Measurements from ENCODE around the gene ZNF552. TPM values are rescaled to one million over a fixed set of nuclear protein-coding genes. Genes with fewer than 3 reads are reported as not detected.

The ZNF552 gene
- total and polyA plus RNA-seq, 4 experiments from 2014 or later, result 5.5 to 21.0 (median 13.6) TPM

DNA sequence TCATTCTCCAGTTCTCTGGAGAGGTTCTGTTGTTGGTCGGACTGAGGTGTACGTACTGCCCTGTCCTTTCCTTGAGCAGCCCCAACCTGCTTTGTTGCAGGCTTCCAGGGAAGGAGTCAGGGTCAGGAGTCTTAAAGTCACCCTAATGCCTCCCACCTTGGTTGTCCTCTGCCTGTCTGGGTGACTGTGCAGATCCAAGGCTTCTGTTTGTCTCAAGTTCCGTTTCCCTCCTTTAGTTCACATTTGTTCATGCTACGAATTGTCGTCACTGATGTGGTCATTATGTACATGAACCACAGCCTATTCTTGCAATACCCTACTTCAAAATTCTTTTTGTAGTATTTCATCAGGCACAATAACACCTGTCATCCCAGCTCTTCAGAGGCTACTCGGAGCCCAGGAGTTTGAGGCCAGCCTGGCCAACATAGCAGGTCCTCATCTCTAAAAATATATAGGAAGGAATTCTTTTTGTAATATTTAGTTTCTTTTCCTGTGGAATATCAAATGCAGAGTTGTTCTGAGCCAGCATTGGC is 37.9 kb downstream of the ZNF552 start:
- Mint-ChIP-seq H3K4me1 (peaks cover 9 to 26% (median 19%) of the 10 kb centered on the region in 4 donors), H3K9me3 (peaks cover 5 to 96% (median 82%) of the 10 kb centered on the region in 8 donors), H3K36me3 (peaks cover 87 to 90% of the 10 kb centered on the region in 2 donors), H3K27me3 (no peaks in the 10 kb centered on the region), H3K4me3 (peak overlapping the region in 3 of 8 donors; percentile 20 to 44 (median 34)), H3K27ac (peak overlapping the region in 1 of 7 donors; percentile 14)
- POLR2A ChIA-PET (ENCODE audit: partially characterized antibody), result no interaction called here
- Histone ChIP-seq H3K4me1 (ENCODE audit: insufficient read depth, low read length) (no peaks in the 10 kb centered on the region), H3K27me3 (ENCODE audit: insufficient read depth, low read length) (no peaks in the 10 kb centered on the region), H3K4me3 (ENCODE audit: low read length in 2 of 2) (no peak overlapping the region), H3K9me3 (ENCODE audit: control insufficient read depth in 1 of 2, low read length in 2 of 2) (peaks cover 13 to 58% of the 10 kb centered on the region in 2 donors), H3K36me3 (ENCODE audit: insufficient read depth, low read length) (peaks cover 58% of the 10 kb centered on the region), H3K27ac (ENCODE audit: low read depth, low read length) (no peak overlapping the region)
- DNase-seq, result no peak
- CTCF ChIA-PET (ENCODE audit: partially characterized antibody), result no interaction called here
- intact Hi-C loops (cut with micrococcal nuclease), result no loop called here

DNA sequence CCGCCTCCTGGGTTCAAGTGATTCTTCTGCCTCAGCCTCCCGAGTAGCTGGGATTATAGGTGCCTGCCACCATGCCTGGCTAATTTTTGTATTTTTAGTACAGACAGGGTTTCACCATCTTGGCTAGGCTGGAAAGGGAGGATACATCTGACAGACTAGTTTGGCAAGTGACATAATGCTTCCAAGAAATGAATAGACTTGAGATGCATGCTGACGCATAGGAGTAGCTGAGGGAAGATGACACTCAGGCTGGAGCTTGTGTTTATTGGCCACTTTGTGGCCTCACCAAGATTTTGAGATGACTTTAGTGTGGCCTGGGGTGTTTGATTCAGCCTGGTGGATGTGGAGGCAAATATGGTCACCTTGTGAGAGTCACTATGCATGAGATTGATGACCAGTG is 41.2 kb downstream of the ZNF552 start:
- H3K4me3 Mint-ChIP-seq, result peak overlapping the region in 4 of 8 donors; percentile 17 to 66 (median 50)
- Histone ChIP-seq H3K4me3 (ENCODE audit: low read length in 2 of 2) (no peak overlapping the region), H3K27me3 (ENCODE audit: insufficient read depth, low read length) (no peaks in the 10 kb centered on the region), H3K27ac (ENCODE audit: low read depth, low read length) (no peak overlapping the region), H3K36me3 (ENCODE audit: insufficient read depth, low read length) (peaks cover 40% of the 10 kb centered on the region), H3K4me1 (ENCODE audit: insufficient read depth, low read length) (peaks cover 20% of the 10 kb centered on the region), H3K9me3 (ENCODE audit: control insufficient read depth in 1 of 2, low read length in 2 of 2) (peaks cover 0 to 28% of the 10 kb centered on the region in 2 donors)
- H3K36me3 Mint-ChIP-seq, result peaks cover 73 to 79% of the 10 kb centered on the region in 2 donors
- no peaks in the 10 kb centered on the region for H3K27me3 Mint-ChIP-seq
- ChIA-PET CTCF (ENCODE audit: partially characterized antibody) (no interaction called here), POLR2A (ENCODE audit: partially characterized antibody) (no interaction called here)
- no peak for DNase-seq
- intact Hi-C loops (cut with micrococcal nuclease), result no loop called here
- H3K27ac Mint-ChIP-seq, result peak overlapping the region in 4 of 7 donors; percentile 13 to 71 (median 66)
- peaks cover 23 to 49% (median 40%) of the 10 kb centered on the region in 4 donors for H3K4me1 Mint-ChIP-seq
- peaks cover 6 to 79% (median 67%) of the 10 kb centered on the region in 8 donors for H3K9me3 Mint-ChIP-seq

DNA sequence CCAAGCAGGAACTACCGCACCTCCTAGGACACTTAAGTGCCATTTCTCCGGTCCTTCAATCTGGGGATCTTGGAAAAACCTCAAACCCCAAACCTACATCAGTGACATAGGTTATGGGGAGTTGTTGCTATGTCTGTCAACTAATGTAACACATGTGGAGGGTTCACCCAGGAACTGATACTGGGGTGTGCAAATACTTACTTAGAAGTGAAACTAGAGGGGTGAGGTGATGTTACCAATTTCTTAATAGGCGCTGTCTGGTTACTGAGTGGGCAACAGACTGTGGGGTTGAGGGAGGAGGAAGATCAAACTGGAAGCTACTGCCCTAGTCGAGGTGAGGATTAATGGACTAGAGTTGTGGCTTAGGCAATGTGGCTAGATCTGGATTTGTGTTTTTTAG is 43.3 kb downstream of the ZNF552 start:
- POLR2A ChIA-PET (ENCODE audit: partially characterized antibody), result interaction anchor here (1.3 kb wide), 1 partner anchor 10 kb away, joined by 3 read pairs; no protein-coding TSS in a partner anchor
- intact Hi-C loops (cut with micrococcal nuclease), result no loop called here
- peak overlapping the region in 4 of 7 donors; percentile 2 to 81 (median 43) for H3K27ac Mint-ChIP-seq
- Histone ChIP-seq H3K27ac (ENCODE audit: low read depth, low read length) (no peak overlapping the region), H3K36me3 (ENCODE audit: insufficient read depth, low read length) (peaks cover 22% of the 10 kb centered on the region), H3K4me3 (ENCODE audit: low read length in 2 of 2) (peak overlapping the region in 1 of 2 donors; percentile 28), H3K27me3 (ENCODE audit: insufficient read depth, low read length) (no peaks in the 10 kb centered on the region), H3K9me3 (ENCODE audit: control insufficient read depth in 1 of 2, low read length in 2 of 2) (peaks cover 0 to 11% of the 10 kb centered on the region in 2 donors), H3K4me1 (ENCODE audit: insufficient read depth, low read length) (peaks cover 20% of the 10 kb centered on the region)
- CTCF ChIA-PET (ENCODE audit: partially characterized antibody), result no interaction called here
- peaks cover 9 to 62% (median 54%) of the 10 kb centered on the region in 8 donors for H3K9me3 Mint-ChIP-seq
- H3K36me3 Mint-ChIP-seq, result peaks cover 54 to 63% of the 10 kb centered on the region in 2 donors
- H3K4me1 Mint-ChIP-seq, result peaks cover 23 to 51% (median 40%) of the 10 kb centered on the region in 4 donors
- H3K27me3 Mint-ChIP-seq, result no peaks in the 10 kb centered on the region
- no peak for DNase-seq
- H3K4me3 Mint-ChIP-seq, result peak overlapping the region; percentile 18 to 82 (median 72)

DNA sequence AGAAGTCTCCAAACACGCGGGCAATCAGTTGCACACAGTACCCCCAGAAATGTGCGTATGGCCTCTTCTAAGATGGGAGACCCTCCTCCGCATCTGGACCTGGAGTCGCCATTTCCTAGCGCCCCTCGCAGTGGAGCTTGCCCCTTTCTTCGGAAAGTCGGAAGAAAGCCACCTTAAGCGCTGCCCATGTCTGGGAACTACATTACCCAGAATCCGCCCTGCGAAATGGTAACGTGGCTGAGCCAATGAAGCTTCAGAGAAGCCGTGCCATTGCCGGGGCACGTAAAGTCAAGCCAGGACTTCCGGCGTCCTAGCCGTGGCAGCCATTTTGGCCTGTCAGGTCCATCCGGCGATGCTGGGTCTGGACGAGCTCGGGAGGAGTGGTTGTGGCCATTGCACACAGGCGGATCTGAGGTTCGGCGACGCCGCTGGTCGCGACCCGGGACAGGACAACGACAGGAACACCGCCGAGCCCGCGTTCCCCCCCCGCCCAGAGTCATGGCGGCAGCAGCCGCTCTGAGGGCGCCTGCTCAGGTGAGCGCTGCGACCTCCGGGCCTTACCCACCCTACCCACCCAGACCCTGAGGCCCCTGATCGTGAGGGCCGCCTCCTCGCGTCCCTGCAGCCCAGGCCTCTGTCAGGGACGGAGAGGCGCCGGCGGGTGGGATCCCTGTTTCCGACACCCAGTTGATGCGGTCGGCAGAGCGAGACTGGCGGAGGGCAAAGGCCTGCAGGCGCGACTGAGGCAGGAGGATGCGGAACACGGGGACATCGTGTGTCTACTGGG is 45.2 kb downstream of the ZNF552 start, which contains the start of gene ZNF586:
TSS of gene ZNF586 (plus strand) at position 332 of the 787 bp plus-strand sequence. CDS start at position 499, 167 bp downstream.
- Mint-ChIP-seq H3K4me3 (peak within 1 kb of the TSS; percentile 96 to 99 (median 96)), H3K27me3 (no peaks in the 10 kb centered on the region), H3K27ac (peak within 1 kb of the TSS; percentile 91 to 98 (median 96)), H3K9me3 (peaks cover 9 to 54% (median 46%) of the 10 kb centered on the region in 8 donors), H3K4me1 (peaks cover 23 to 51% (median 33%) of the 10 kb centered on the region in 4 donors), H3K36me3 (peaks cover 45 to 53% of the 10 kb centered on the region in 2 donors)
- DNase-seq, result peak; percentile 82 to 91 (median 85)
- peak within 1 kb of the TSS; percentile 75 for H3K27ac ChIP-seq (ENCODE audit: low read depth, low read length)
- intact Hi-C loops (cut with micrococcal nuclease), result loop anchor here (1.0 to 2.0 kb wide), 8 partner anchors 23 to 233 kb away; partner anchors contain the start of genes ZNF211, ZNF256, ZNF417 and ZNF552
- peaks cover 20% of the 10 kb centered on the region for H3K4me1 ChIP-seq (ENCODE audit: insufficient read depth, low read length)
- POLR2A ChIA-PET (ENCODE audit: partially characterized antibody), result interaction anchor here (0.7 to 2.0 kb wide), 20 partner anchors 11 to 1377 kb away, joined by 3 to 18 read pairs (median 4); partner anchors contain the start of genes ZNF211, ZNF274, ZNF416 and ZNF417
- H3K4me3 ChIP-seq (ENCODE audit: low read length in 2 of 2), result peak within 1 kb of the TSS; percentile 62 to 75
- CTCF ChIA-PET (ENCODE audit: partially characterized antibody), result interaction anchor here (0.7 kb wide), 1 partner anchor 334 kb away, joined by 3 read pairs; no protein-coding TSS in a partner anchor
- H3K9me3 ChIP-seq (ENCODE audit: control insufficient read depth in 1 of 2, low read length in 2 of 2), result peaks cover 0 to 4% of the 10 kb centered on the region in 2 donors
- peaks cover 14% of the 10 kb centered on the region for H3K36me3 ChIP-seq (ENCODE audit: insufficient read depth, low read length)
- H3K27me3 ChIP-seq (ENCODE audit: insufficient read depth, low read length), result no peaks in the 10 kb centered on the region

DNA sequence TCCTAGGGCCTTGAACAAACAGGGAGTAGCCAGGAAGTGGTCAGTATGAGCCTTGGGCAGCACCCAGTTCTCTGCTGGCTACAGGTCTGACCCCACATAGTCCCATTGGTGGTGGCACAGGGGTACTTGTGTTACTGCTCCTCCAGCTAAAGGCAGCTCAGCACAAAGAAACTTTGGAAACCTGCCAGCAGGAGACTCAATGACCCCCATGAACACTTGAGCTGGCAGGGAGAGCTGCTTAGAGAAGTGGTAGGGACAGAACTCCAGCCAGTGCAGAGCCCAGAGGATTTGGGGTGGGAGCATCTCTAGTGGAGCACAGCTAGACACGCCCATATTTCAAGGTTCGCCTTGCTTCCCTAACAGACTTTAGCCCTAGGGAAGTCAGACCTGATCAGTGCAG is 55.6 kb downstream of the ZNF552 start:
- Mint-ChIP-seq H3K27me3 (no peaks in the 10 kb centered on the region), H3K9me3 (peaks cover 0 to 74% (median 59%) of the 10 kb centered on the region in 8 donors), H3K27ac (no peak overlapping the region), H3K36me3 (peaks cover 74 to 81% of the 10 kb centered on the region in 2 donors), H3K4me3 (no peak overlapping the region), H3K4me1 (peaks cover 0 to 4% (median 0%) of the 10 kb centered on the region in 4 donors)
- H3K9me3 ChIP-seq (ENCODE audit: control insufficient read depth in 1 of 2, low read length in 2 of 2), result peaks cover 14 to 31% of the 10 kb centered on the region in 2 donors
- peaks cover 8% of the 10 kb centered on the region for H3K36me3 ChIP-seq (ENCODE audit: insufficient read depth, low read length)
- no peaks in the 10 kb centered on the region for H3K4me1 ChIP-seq (ENCODE audit: insufficient read depth, low read length)
- POLR2A ChIA-PET (ENCODE audit: partially characterized antibody), result interaction anchor here (0.6 to 1.1 kb wide), 2 partner anchors 32 to 42 kb away, joined by 3 to 4 read pairs; no protein-coding TSS in a partner anchor
- H3K27me3 ChIP-seq (ENCODE audit: insufficient read depth, low read length), result no peaks in the 10 kb centered on the region
- H3K4me3 ChIP-seq (ENCODE audit: low read length in 2 of 2), result no peak overlapping the region
- no peak for DNase-seq
- intact Hi-C loops (cut with micrococcal nuclease), result no loop called here
- H3K27ac ChIP-seq (ENCODE audit: low read depth, low read length), result no peak overlapping the region
- CTCF ChIA-PET (ENCODE audit: partially characterized antibody), result no interaction called here

DNA sequence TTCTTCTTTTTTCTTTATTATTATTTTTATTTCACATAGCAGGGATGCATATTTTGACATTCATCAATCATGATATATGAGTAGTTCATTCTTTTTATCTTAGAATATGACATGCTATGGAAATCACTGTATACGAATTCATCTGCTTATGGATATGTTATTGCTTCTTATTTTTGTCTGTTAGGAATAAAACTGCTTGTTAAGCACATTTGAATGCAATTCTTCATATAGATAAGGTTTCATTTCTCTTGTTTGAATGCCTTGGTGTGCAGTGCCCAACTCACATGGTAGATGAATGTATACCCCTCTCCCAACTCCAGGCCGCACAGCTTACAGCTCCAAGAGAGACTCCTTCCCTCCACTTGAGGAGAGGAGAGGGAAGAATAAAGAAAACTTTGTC is 56.8 kb downstream of the ZNF552 start:
- no peak for DNase-seq
- Mint-ChIP-seq H3K27ac (no peak overlapping the region), H3K27me3 (no peaks in the 10 kb centered on the region), H3K4me1 (peaks cover 0 to 4% (median under 1%) of the 10 kb centered on the region in 4 donors), H3K36me3 (peaks cover 78 to 83% of the 10 kb centered on the region in 2 donors), H3K4me3 (no peak overlapping the region), H3K9me3 (peaks cover 0 to 76% (median 67%) of the 10 kb centered on the region in 8 donors)
- ChIA-PET CTCF (ENCODE audit: partially characterized antibody) (no interaction called here), POLR2A (ENCODE audit: partially characterized antibody) (no interaction called here)
- no peaks in the 10 kb centered on the region for H3K27me3 ChIP-seq (ENCODE audit: insufficient read depth, low read length)
- peaks cover 20% of the 10 kb centered on the region for H3K36me3 ChIP-seq (ENCODE audit: insufficient read depth, low read length)
- peak overlapping the region in 1 of 2 donors; percentile 8 for H3K4me3 ChIP-seq (ENCODE audit: low read length in 2 of 2)
- H3K9me3 ChIP-seq (ENCODE audit: control insufficient read depth in 1 of 2, low read length in 2 of 2), result peaks cover 14 to 43% of the 10 kb centered on the region in 2 donors
- H3K4me1 ChIP-seq (ENCODE audit: insufficient read depth, low read length), result no peaks in the 10 kb centered on the region
- no peak overlapping the region for H3K27ac ChIP-seq (ENCODE audit: low read depth, low read length)
- intact Hi-C loops (cut with micrococcal nuclease), result no loop called here
